GM12872 (cell line): Measurements from ENCODE around the gene MRTFA.

ENCODE experiments used
- TF ChIP-seq, protein P1 (sequence below): IDR thresholded peaks from 3 replicates; pipeline ENCODE4 v1.5.1; 2011; ENCODE audit warnings: low read depth, mild to moderate bottlenecking, low read length, moderate library complexity; ENCODE audit not compliant: insufficient read depth

MRTFA gene

GRCh38 chr22:40397396-40397795 lies 239.1 kb downstream of the MRTFA start:
- TF ChIP-seq, protein P1, sequence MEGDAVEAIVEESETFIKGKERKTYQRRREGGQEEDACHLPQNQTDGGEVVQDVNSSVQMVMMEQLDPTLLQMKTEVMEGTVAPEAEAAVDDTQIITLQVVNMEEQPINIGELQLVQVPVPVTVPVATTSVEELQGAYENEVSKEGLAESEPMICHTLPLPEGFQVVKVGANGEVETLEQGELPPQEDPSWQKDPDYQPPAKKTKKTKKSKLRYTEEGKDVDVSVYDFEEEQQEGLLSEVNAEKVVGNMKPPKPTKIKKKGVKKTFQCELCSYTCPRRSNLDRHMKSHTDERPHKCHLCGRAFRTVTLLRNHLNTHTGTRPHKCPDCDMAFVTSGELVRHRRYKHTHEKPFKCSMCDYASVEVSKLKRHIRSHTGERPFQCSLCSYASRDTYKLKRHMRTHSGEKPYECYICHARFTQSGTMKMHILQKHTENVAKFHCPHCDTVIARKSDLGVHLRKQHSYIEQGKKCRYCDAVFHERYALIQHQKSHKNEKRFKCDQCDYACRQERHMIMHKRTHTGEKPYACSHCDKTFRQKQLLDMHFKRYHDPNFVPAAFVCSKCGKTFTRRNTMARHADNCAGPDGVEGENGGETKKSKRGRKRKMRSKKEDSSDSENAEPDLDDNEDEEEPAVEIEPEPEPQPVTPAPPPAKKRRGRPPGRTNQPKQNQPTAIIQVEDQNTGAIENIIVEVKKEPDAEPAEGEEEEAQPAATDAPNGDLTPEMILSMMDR: no peak

- TF ChIP-seq, protein P1: no peak
These were observed 239.6 kb downstream of the MRTFA start for GRCh38 chr22:40396882-40397281.

DNA sequence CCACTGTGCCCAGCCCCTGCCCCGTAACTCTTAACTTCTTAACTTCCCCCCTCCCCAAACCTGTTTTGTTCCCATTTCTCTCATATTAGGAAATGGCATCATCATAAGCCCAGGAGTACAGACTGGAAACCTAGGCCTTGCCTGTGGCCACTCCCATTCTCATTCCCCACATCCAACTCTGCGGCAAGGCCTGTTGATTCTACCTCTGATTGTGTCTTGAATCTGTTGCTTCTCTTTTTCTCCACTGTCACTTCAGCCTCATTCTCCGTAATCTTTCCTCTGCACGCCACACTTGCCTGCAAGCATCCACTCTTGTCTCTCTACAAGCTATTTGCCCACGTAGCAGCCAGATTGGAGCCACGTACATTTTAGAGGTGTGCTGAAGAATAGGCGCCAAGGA lies 240.9 kb downstream of the MRTFA start:
- TF ChIP-seq, protein P1: no peak

DNA sequence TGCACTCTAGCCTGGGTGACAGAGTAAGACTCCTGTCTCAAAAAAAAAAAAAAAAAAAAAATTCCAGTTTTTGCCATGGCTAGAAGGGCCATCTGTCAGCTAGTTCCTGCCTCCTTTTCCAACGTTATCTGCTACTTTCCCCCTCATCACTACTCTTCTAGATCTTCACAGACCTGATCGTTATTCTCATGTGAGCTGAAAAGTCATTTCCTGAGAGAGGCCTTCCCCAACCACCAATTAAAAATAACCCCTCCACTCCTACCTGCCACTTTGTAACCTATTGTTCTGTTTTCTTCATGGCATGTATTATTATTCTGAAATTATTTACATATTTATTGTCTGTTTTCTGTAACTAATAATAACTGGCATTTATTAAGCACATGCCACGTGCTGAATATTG lies 241.9 kb downstream of the MRTFA start:
- TF ChIP-seq, protein P1: no peak

DNA sequence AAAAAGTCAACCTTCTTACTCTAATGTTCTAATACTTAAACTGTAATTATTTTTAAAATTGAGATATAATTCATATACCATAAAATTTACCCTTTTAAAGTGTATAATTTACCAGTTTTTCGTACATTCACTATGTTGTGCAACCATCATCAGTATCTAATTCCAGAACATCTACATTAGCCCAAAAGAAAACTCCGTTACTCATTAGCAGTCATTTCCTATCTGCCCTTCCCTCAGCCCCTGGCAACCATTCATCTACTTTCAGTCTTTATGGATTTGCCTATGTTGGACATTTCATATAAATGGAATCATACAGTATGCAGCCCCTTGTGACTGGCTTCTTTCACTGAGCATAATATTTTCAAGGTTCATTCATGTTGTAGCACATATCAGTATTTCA lies 243.9 kb downstream of the MRTFA start:
- TF ChIP-seq, protein P1: no peak

DNA sequence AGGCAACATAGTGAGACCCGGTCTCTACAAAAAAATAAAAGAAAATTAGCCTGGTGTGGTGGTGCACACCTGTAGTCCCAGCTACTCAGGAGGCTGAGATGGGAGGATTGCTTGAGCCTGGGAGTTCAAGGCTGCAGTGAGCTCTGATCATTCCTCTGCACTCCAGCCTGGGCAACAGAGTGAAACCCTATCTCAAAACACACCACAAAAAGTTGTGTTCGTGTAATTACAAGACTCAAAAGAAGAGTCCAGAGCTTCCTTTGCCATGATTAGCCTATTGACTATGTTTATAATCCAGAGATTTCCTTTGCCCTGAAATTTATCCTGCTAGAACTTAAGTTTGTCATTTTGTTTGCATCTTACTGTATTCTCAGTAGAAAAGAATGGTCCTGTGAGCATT lies 245.1 kb downstream of the MRTFA start:
- TF ChIP-seq, protein P1: no peak

- TF ChIP-seq, protein P1: no peak
These were observed 248.3 kb downstream of the MRTFA start for GRCh38 chr22:40388231-40388630.

- TF ChIP-seq, protein P1: no peak
These were observed 248.8 kb downstream of the MRTFA start for GRCh38 chr22:40387746-40388145.
